Stomach smooth muscle (tissue), 2 donors: ENCODE measurements around the gene RARA.
A peak's percentile ranks its signal among the peaks of the same experiment; 100 is the strongest.

Source experiments
- H3K27ac ChIP-seq: one replicate; pipeline ENCODE4 v1.7.0; 2013; ENCODE audit warnings: mild to moderate bottlenecking, low read length, inconsistent platforms
- H3K27me3 ChIP-seq, 2 donors: one replicate each; pipeline ENCODE4 v1.7.0; 2013; ENCODE audit warnings: low read length in 2 of 2; ENCODE audit not compliant: insufficient read depth in 2 of 2, control insufficient read depth in 1 of 2
- H3K36me3 ChIP-seq, 2 donors: one replicate each; pipeline ENCODE4 v1.7.0; 2013; ENCODE audit warnings: low read length in 2 of 2; ENCODE audit not compliant: control insufficient read depth in 2 of 2, insufficient read depth in 2 of 2
- H3K4me1 ChIP-seq: one replicate; pipeline ENCODE4 v1.7.0; 2013; ENCODE audit warnings: low read length; ENCODE audit not compliant: control insufficient read depth, insufficient read depth
- H3K4me3 ChIP-seq, 2 donors: one replicate each; pipeline ENCODE4 v1.7.0; 2013; ENCODE audit warnings: low read length in 2 of 2
- H3K9ac ChIP-seq, 2 donors: one replicate each; pipeline ENCODE4 v1.7.0; 2013; ENCODE audit warnings: low read length in 2 of 2, mild to moderate bottlenecking in 1 of 2
- H3K9me3 ChIP-seq, 2 donors: one replicate each; pipeline ENCODE4 v1.7.0; 2013; ENCODE audit warnings: low read length in 2 of 2; ENCODE audit not compliant: control insufficient read depth in 2 of 2
- donor health status: healthy.
- donor health status: Pancreatic carcinoma.

The RARA gene

DNA sequence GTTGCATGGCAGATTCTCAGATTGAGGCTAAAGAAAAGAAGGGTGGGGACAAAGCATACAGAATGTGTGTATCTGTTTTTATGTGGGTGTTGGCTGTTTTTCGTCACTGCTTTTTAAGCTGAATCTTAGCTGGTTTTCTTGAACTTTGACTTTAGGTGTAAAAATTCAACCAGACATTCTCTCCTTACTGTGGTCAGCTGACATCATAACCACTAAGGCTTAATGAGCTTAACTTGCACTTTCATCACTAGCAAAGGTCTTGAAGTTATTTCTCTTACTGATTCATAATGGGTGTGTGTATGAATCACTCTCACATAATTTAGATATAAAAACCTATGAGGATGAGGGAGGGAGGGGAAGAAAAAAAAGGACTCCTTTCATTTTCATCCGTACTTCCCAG is 25.3 kb upstream of the RARA start:
- no peak overlapping the region for H3K9ac ChIP-seq
- H3K4me3 ChIP-seq: no peak overlapping the region
- H3K4me1 ChIP-seq: peaks cover 11% of the 10 kb centered on the region
- H3K27me3 ChIP-seq: no peaks in the 10 kb centered on the region
- no peak overlapping the region for H3K27ac ChIP-seq
- H3K9me3 ChIP-seq: no peaks in the 10 kb centered on the region
- H3K36me3 ChIP-seq: peaks cover 10 to 27% of the 10 kb centered on the region in 2 donors

DNA sequence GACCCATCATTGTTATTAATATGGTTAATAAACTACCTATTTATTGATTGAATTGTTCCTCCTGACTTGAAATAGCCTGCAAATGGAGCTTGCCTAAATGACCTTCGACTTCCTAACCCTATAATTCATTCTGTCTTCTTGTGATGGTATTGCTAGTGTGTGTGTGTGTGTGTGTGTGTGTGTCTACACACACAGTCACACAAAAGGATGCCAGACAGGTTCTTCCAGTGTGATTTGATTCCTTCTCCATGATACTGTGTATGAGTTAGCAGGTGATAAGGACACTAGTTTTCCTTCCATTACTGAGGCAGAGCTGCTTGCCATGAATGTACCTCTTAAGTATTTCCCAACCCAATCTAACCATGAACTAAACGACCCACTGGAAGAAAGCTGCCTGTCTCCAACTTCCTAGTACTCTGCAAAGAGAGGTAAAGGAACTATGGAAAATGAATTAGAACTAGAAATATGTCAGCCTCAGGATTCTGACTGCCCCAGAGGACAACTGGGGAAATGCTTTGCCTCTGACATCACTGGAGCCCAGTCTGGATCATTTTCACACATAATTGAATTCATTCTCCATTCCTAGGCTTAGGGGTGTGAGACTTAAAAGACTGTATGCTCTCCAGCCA is 24.8 kb upstream of the RARA start:
- Histone ChIP-seq H3K9me3 (no peaks in the 10 kb centered on the region), H3K27ac (no peak overlapping the region), H3K36me3 (peaks cover 6 to 22% of the 10 kb centered on the region in 2 donors), H3K4me1 (peaks cover 11% of the 10 kb centered on the region), H3K9ac (no peak overlapping the region), H3K4me3 (no peak overlapping the region), H3K27me3 (no peaks in the 10 kb centered on the region)

DNA sequence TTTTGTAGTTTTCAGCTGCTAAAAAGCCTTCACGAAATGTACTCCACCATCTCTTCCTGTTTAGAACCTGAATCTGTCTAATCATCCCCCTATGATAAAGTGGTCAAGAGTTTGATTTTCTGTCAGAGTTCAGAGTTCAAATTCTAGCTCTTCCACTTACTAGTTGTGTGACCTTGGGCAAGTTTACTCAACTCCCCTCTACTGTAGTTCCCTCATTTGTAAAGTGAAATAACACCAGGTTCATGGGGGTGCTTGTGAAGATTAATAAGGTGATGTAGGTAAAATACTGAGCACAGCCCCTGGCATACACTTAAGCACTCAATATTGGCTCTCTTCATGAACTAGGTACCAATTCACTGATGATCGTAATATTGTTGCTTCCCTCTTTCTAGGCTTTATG is 22.5 kb upstream of the RARA start:
- Histone ChIP-seq H3K27me3 (no peaks in the 10 kb centered on the region), H3K36me3 (peaks cover 0 to 4% of the 10 kb centered on the region in 2 donors), H3K4me1 (peaks cover 11% of the 10 kb centered on the region), H3K4me3 (no peak overlapping the region), H3K27ac (no peak overlapping the region), H3K9ac (no peak overlapping the region), H3K9me3 (no peaks in the 10 kb centered on the region)

DNA sequence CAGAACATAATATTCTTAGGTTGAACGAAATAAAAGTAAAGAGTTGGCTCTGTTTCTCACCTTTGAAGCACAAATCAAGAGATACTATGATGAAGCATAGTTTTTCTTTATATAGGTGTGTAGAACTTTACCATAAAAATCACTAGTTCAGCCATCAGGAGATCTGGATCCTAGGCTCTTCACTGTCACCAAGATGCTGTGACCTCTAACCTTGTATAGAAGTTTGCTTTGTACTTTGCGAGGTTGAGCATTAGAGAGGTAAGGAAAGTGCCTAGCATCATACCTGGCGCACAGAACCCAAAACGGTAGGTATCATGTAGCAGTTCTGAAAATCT is 21.9 kb upstream of the RARA start:
- Histone ChIP-seq H3K9ac (peak overlapping the region in 1 of 2 donors; percentile 59), H3K36me3 (peaks cover 0 to 2% of the 10 kb centered on the region in 2 donors), H3K4me3 (peak overlapping the region; percentile 62 to 85), H3K9me3 (no peaks in the 10 kb centered on the region), H3K27me3 (no peaks in the 10 kb centered on the region), H3K4me1 (peaks cover 11% of the 10 kb centered on the region), H3K27ac (no peak overlapping the region)

DNA sequence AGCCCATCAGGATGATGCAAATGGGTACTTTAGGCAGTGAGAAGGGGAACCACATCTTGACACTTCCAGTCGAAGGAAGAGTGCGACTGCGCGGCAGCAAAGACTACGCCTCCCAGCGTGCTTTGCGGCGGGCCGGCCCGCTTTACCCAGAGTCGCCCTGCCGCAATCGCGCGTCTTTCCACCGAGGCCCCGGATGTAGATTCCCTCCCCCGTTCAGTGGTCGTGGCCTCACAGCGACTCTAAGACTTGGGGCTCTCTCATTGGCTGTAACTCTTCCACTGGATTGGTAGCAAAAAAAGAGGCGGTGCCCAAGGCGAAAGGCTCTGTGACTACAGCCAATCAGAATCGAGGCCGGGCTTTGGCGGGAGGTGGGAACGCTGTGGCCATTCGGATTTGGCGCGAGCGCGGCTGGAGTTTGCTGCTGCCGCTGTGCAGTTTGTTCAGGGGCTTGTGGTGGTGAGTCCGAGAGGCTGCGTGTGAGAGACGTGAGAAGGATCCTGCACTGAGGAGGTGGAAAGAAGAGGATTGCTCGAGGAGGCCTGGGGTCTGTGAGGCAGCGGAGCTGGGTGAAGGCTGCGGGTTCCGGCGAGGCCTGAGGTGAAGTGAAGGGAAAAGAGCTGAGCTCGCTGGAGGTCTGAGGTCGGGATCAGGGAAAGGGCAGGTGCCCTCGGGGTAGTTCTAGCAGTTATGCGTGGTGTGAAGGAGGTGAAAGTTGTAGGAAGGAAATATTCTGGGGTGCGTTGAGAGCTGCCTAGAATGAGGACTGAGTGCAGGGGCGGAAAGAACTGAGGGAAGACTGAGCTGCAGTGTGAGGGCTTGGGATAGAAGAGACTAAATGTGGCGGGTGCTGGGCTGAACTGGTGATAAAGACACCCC is 21.2 kb upstream of the RARA start, which contains the start of gene CDC6:
Gene CDC6 (plus strand): TSS at position 386 of the 876 bp plus-strand sequence. CDS start 1,542 bp downstream, outside the sequence.
- Histone ChIP-seq H3K4me1 (peaks cover 11% of the 10 kb centered on the region), H3K9ac (peak within 1 kb of the TSS; percentile 58 to 62), H3K9me3 (no peaks in the 10 kb centered on the region), H3K27ac (no peak within 1 kb of the TSS), H3K4me3 (peak within 1 kb of the TSS; percentile 85 to 91), H3K27me3 (no peaks in the 10 kb centered on the region), H3K36me3 (no peaks in the 10 kb centered on the region)

GRCh38 chr17:40290629-40291280 is 18.2 kb upstream of the RARA start:
- no peaks in the 10 kb centered on the region for H3K36me3 ChIP-seq
- no peak overlapping the region for H3K27ac ChIP-seq
- H3K4me3 ChIP-seq: no peak overlapping the region
- no peak overlapping the region for H3K9ac ChIP-seq
- H3K27me3 ChIP-seq: no peaks in the 10 kb centered on the region
- peaks cover 11% of the 10 kb centered on the region for H3K4me1 ChIP-seq
- no peaks in the 10 kb centered on the region for H3K9me3 ChIP-seq

DNA sequence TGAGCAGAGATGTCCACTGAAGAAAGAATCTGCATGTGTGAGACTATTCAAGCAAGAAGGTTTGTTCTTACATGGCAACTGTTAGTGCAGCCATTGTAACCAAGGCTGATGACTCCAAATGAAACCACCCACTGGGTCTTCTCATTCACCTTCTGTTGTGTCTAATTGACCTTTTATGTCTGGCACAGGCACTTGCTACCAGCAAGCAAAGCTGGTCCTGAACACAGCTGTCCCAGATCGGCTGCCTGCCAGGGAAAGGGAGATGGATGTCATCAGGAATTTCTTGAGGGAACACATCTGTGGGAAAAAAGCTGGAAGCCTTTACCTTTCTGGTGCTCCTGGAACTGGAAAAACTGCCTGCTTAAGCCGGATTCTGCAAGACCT is 17.7 kb upstream of the RARA start:
- H3K9me3 ChIP-seq: no peaks in the 10 kb centered on the region
- H3K27ac ChIP-seq: no peak overlapping the region
- H3K4me3 ChIP-seq: no peak overlapping the region
- no peak overlapping the region for H3K9ac ChIP-seq
- H3K27me3 ChIP-seq: no peaks in the 10 kb centered on the region
- peaks cover 11% of the 10 kb centered on the region for H3K4me1 ChIP-seq
- no peaks in the 10 kb centered on the region for H3K36me3 ChIP-seq

- Histone ChIP-seq H3K9ac (no peak overlapping the region), H3K9me3 (no peaks in the 10 kb centered on the region), H3K4me1 (no peaks in the 10 kb centered on the region), H3K27me3 (no peaks in the 10 kb centered on the region), H3K36me3 (no peaks in the 10 kb centered on the region), H3K27ac (no peak overlapping the region), H3K4me3 (no peak overlapping the region)
Measured at GRCh38 chr17:40293363-40293762, 15.6 kb upstream of the RARA start.

DNA sequence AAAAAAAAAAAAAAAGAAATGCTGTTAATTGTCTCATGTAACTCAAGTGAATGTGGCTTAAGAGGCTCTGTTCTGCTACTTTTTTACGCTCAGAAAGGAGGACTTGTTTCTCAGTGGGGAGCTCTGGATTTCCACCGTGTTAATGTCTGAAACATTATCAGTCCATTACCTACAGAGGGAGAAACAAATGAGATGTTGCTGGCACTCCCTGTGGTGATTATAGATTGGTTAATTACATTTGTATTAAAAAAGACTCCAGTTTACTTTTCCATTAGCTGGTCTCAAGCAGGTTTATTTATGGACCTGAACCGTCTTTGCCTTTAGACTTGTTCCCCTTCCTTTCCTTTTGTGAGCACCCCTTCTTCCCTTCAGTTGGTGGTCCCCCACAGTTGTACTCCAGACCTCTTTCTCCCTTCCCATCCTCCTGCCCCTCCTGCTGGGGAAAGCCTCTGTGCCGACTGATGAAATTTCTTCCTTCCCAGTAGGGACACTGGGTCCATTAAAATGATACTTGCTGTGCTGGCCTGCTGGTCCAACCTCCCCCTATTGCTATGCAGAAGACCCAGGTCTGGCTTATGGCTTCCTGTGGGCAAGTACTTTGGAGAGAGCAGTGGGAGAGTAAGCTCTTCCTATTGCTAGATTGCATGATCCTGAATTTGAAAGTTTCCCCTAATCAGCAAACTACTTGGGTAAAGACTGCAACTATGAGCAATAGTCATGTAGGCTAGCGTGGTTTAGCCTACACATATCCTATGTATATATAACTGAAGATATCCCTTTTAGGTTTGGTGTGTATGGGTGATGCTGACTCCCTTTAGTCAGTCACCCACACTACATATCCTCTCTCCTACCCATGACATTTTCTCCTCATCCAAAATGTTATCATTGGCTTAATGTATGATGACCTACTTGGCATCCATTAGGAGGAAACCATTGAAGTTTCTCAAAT is 13.2 kb upstream of the RARA start:
- Histone ChIP-seq H3K27me3 (no peaks in the 10 kb centered on the region), H3K9ac (no peak overlapping the region)

DNA sequence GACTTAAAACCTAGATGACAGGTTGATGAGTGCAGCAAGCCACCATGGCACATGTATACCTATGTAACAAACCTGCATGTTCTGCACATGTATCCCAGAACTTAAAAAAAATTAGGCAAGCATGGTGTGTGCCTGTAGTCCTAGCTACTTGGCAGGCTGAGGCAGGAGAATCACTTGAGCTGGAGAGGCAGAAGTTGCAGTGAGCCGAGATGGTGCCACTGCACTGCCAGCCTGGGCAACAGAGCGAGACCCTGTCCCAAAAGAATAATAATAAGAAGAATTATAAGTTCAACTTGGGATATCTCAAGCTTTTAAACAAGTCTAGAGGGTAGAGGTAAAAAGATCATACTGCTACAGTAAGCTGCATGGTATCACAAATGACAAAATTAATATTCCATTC is 11.5 kb upstream of the RARA start:
- H3K27ac ChIP-seq: no peak overlapping the region
- no peaks in the 10 kb centered on the region for H3K36me3 ChIP-seq
- H3K4me1 ChIP-seq: no peaks in the 10 kb centered on the region
- H3K27me3 ChIP-seq: no peaks in the 10 kb centered on the region
- no peaks in the 10 kb centered on the region for H3K9me3 ChIP-seq
- H3K9ac ChIP-seq: no peak overlapping the region
- no peak overlapping the region for H3K4me3 ChIP-seq

More for the DNA sequence above, 13.2 kb upstream of the RARA start:
- H3K4me3 ChIP-seq: no peak overlapping the region
- no peaks in the 10 kb centered on the region for H3K9me3 ChIP-seq
- H3K4me1 ChIP-seq: no peaks in the 10 kb centered on the region
- H3K36me3 ChIP-seq: no peaks in the 10 kb centered on the region
- no peak overlapping the region for H3K27ac ChIP-seq
